ENCODE measurements around the gene ZNF518B. TPM values are rescaled to one million over a fixed set of nuclear protein-coding genes. Genes with fewer than 3 reads are reported as not detected.

ZNF518B gene
- total RNA-seq, 1 experiment from 2014 or later, result 11.5 TPM

DNA sequence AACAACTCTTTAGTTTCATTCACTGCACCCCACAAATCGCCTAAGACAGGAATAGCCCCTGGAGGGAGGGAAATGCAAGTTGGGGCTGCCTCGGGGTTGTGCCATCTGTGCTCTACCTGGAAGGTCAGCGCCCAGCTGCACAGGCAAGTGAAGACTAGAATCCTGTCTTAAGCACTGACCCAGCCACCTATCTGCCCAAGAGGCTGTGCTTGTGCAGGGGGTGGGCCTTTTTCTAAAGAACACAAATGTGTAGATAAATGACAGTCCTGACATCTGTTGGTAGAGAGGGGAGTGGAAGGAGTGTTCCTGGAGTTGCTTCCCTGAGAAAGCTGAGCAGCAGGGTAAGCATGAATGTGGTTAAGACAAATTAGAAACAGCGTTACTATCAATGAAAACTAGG lies 15.7 kb downstream of the ZNF518B start:
- Histone ChIP-seq H3K4me1 (ENCODE audit: insufficient read depth, low read length) (peaks cover 5% of the 10 kb centered on the region; the same call in 1 of the 2 replicates), H2BK15ac (ENCODE audit: low read depth, low read length) (no peak overlapping the region), H3K27ac (ENCODE audit: insufficient read length, low read depth, low read length) (no peak overlapping the region), H3K9me3 (ENCODE audit: control insufficient read depth, low read depth, low read length) (no peaks in the 10 kb centered on the region), H3K18ac (ENCODE audit: insufficient read length, low read depth, low read length) (no peak overlapping the region), H4K8ac (replicated peaks; ENCODE audit: insufficient read length, low read depth, low read length) (no peak overlapping the region), H4K91ac (ENCODE audit: insufficient read length, low read depth, low read length) (no peak overlapping the region), H3K79me1 (ENCODE audit: insufficient read depth, low read depth, low read length, poor library complexity, severe bottlenecking) (no peaks in the 10 kb centered on the region), H3K23me2 (ENCODE audit: insufficient read length, low read depth, low read length, poor library complexity, severe bottlenecking) (no peaks in the 10 kb centered on the region), H2AFZ (ENCODE audit: low read length) (no peak overlapping the region), H2BK20ac (ENCODE audit: low read depth, low read length, poor library complexity, severe bottlenecking) (no peak overlapping the region), H2AK5ac (ENCODE audit: insufficient read length, low read length) (no peak overlapping the region), H3K4ac (ENCODE audit: low read depth, low read length) (no peak overlapping the region), H3K79me2 (ENCODE audit: insufficient read depth, low read length) (no peaks in the 10 kb centered on the region), H3K9ac (ENCODE audit: extremely low read depth, insufficient read length, low read length) (no peak overlapping the region), H2BK120ac (ENCODE audit: low read depth, low read length, poor library complexity, severe bottlenecking) (no peak overlapping the region), H4K5ac (ENCODE audit: insufficient read length, low read depth, low read length) (no peak overlapping the region), H3K23ac (ENCODE audit: insufficient read length, low read depth, low read length) (no peak overlapping the region), H2BK12ac (ENCODE audit: insufficient read length, low read depth, low read length) (no peak overlapping the region), H3K14ac (ENCODE audit: insufficient read depth, low read length) (no peak overlapping the region), H2BK5ac (ENCODE audit: insufficient read length, low read length) (no peak overlapping the region), H3K4me2 (ENCODE audit: insufficient read depth, insufficient read length, low read length) (no peak overlapping the region), H3T11ph (ENCODE audit: low read length) (no peak overlapping the region), H4K20me1 (ENCODE audit: control insufficient read depth, insufficient read depth, insufficient read length) (no peaks in the 10 kb centered on the region), H3K56ac (ENCODE audit: insufficient read length, low read depth, low read length) (no peak overlapping the region), H3K27me3 (ENCODE audit: insufficient read depth, low read length) (no peaks in the 10 kb centered on the region)
- H3K27ac Mint-ChIP-seq, result peak overlapping the region in 1 of 3 experiments; percentile 86; a peak in 1 of 7 replicates
- H3K4me1 Mint-ChIP-seq, result peaks cover 8 to 9% of the 10 kb centered on the region in 2 experiments
- H3K27me3 Mint-ChIP-seq (ENCODE audit: low read depth), result peaks cover 2% of the 10 kb centered on the region; the same call in 1 of the 2 replicates
- no peak for TF ChIP-seq CTCF (conservative IDR thresholded peaks at IDR 0.05)
- no peak overlapping the region; a peak in 1 of 5 replicates for H3K4me3 Mint-ChIP-seq
- peaks cover 31 to 43% (median 42%) of the 10 kb centered on the region in 3 experiments for H3K36me3 Mint-ChIP-seq (ENCODE audit: insufficient read depth in 1 of 3, low read depth in 3 of 3)
- H3K9me3 Mint-ChIP-seq, result peaks cover 0 to 13% of the 10 kb centered on the region in 2 experiments; a peak in 2 of 5 replicates
- no CpG with 5 or more reads among the region's 4 CpGs for WGBS (ENCODE audit: extremely low coverage, insufficient read length, low lambda C conversion rate)
- DNase-seq, result no peak

All from H9 (cell line).